HL-60 (cell line): Measurements from ENCODE around the gene AKAP12.

Experiments
- DNase-seq, 2 experiments: peaks; one replicate each; pipeline ENCODE4 v3.0.0-alpha.2; 2010 to 2020; ENCODE audit warnings: low read depth in 1 of 2, low spot score in 1 of 2
- H3K27ac ChIP-seq: fragments of 250-450 bp; sonication (Bioruptor Pico); replicated peaks from 2 replicates; pipeline ENCODE4 v1.5.1; 2020; ENCODE audit warnings: mild to moderate bottlenecking, moderate library complexity
- H3K27me3 ChIP-seq: fragments of 250-450 bp; sonication (Bioruptor Pico); 2 replicates; pipeline ENCODE4 v1.5.1; 2021; ENCODE audit warnings: mild to moderate bottlenecking, moderate library complexity; ENCODE audit not compliant: insufficient read depth, poor library complexity, severe bottlenecking
- H3K4me3 ChIP-seq: replicated peaks from 2 replicates; pipeline ENCODE4 v1.5.1; 2011; ENCODE audit warnings: mild to moderate bottlenecking, control low read depth, low read length; ENCODE audit not compliant: insufficient read depth
- GABPA ChIP-seq: IDR thresholded peaks from 2 replicates; pipeline ENCODE4 v1.6.1; 2012; ENCODE audit warnings: low read depth
- POLR2AphosphoS5 ChIP-seq: IDR thresholded peaks from 2 replicates; pipeline ENCODE4 v1.6.1; 2012; ENCODE audit warnings: low read depth
- REST ChIP-seq: IDR thresholded peaks from 2 replicates; pipeline ENCODE4 v1.6.1; 2012; ENCODE audit warnings: low read depth; ENCODE audit not compliant: insufficient replicate concordance
- SPI1 ChIP-seq: IDR thresholded peaks from 2 replicates; pipeline ENCODE4 v1.6.1; 2012; ENCODE audit warnings: low read depth, mild to moderate bottlenecking, borderline replicate concordance
- TF ChIP-seq, protein P1 (sequence below): IDR thresholded peaks from one replicate; pipeline ENCODE4 v1.5.1; 2011; ENCODE audit warnings: low read length, control low read depth, inconsistent platforms; ENCODE audit not compliant: insufficient read depth

AKAP12 gene

DNA sequence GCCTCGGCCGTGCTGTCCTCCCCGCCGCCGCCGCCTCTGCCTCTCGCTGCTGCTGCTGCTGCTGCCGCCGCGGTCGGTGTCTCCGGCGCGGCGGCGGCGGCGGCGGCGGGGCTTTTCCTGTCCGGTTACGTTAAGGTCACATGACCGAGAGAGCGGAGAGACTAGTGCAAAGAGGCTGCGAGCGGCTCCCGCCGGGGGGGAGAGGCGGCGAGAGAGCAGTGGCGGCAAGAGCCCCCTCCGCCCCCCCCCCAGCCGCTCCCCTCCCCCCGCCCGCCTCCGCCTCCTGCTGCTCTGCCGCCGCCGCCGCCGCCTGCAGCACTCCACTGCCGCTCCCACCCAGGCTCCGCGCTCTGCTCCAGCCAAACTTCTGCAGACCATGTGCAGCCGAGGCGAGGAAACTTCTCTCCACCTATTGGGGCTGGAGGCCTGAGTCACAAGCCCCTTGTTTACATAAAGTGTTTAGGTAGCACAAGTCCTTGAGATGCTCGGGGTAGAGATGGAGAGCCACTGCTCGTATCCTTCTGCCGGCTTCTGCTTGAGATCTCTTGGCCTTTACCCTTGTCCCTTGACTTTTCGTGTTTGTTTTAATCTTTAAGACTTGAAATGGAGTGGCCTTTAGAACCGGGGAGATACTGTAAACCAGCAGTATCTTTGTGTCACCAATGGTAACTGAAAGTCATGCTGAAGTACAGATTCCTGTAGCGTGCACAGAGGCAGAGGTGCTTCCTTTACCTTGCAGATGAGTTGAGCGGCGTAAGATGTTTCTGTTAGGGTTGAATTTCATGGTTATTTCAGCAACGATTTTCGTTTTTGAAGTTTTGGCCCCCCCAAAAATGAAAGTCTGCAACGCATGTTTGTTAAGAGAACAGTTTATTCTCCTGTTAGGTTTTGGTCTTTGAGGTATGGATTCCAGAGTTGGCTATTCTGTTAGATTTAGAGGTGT lies 152.0 kb downstream of the AKAP12 start, which contains the start of gene ZBTB2:
TSS of gene ZBTB2 (minus strand) at position 89 of the 943 bp plus-strand sequence. CDS start 17,922 bp downstream, outside the sequence.
- peak; percentile 34 to 64 for DNase-seq
- no peak for TF ChIP-seq GABPA
- TF ChIP-seq SPI1, result no peak
- TF ChIP-seq REST, result no peak
- Histone ChIP-seq H3K4me3 (peak within 1 kb of the TSS; percentile 78), H3K27me3 (no peaks in the 10 kb centered on the region), H3K27ac (peak within 1 kb of the TSS; percentile 93)

DNA sequence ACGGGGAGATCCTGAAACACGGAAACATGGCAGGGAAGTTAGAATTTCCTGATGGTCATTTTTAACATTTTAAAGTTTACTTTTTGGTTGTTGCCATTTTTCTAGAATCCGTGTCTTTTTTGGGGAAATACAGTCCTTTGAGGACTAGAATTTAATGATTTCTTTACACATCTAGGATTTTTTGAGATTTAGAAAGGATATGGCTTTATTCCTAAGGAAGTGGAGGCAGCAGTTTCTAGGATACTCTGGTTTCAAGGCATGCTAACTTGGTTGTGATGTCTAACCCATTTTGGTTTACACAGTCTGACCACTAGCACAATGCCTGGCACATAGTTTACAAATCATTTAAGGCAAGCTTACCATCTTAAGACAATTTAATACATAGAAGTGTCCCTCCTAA lies 152.7 kb downstream of the AKAP12 start:
- DNase-seq, result no peak
- peak overlapping the region; percentile 78 for H3K4me3 ChIP-seq
- peak overlapping the region; percentile 93 for H3K27ac ChIP-seq
- TF ChIP-seq GABPA, result no peak
- no peak for TF ChIP-seq REST
- TF ChIP-seq, protein P1, sequence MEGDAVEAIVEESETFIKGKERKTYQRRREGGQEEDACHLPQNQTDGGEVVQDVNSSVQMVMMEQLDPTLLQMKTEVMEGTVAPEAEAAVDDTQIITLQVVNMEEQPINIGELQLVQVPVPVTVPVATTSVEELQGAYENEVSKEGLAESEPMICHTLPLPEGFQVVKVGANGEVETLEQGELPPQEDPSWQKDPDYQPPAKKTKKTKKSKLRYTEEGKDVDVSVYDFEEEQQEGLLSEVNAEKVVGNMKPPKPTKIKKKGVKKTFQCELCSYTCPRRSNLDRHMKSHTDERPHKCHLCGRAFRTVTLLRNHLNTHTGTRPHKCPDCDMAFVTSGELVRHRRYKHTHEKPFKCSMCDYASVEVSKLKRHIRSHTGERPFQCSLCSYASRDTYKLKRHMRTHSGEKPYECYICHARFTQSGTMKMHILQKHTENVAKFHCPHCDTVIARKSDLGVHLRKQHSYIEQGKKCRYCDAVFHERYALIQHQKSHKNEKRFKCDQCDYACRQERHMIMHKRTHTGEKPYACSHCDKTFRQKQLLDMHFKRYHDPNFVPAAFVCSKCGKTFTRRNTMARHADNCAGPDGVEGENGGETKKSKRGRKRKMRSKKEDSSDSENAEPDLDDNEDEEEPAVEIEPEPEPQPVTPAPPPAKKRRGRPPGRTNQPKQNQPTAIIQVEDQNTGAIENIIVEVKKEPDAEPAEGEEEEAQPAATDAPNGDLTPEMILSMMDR, result no peak
- no peak for TF ChIP-seq POLR2AphosphoS5
- TF ChIP-seq SPI1, result no peak
- H3K27me3 ChIP-seq, result no peaks in the 10 kb centered on the region

- TF ChIP-seq POLR2AphosphoS5 (no peak), REST (no peak)
- TF ChIP-seq, protein P1, result no peak
- no peak for DNase-seq
- H3K27ac ChIP-seq, result no peak overlapping the region
- H3K27me3 ChIP-seq, result no peaks in the 10 kb centered on the region
- no peak overlapping the region for H3K4me3 ChIP-seq
Measured at GRCh38 chr6:151393410-151393809, 153.6 kb downstream of the AKAP12 start.
